ENCODE data around the gene ZFR2.
"Not testable (repeated sequence)": the region's sequence is repeated elsewhere in the genome, so short reads cannot be mapped to it uniquely, and the experiment has no call there.

The ZFR2 gene

DNA sequence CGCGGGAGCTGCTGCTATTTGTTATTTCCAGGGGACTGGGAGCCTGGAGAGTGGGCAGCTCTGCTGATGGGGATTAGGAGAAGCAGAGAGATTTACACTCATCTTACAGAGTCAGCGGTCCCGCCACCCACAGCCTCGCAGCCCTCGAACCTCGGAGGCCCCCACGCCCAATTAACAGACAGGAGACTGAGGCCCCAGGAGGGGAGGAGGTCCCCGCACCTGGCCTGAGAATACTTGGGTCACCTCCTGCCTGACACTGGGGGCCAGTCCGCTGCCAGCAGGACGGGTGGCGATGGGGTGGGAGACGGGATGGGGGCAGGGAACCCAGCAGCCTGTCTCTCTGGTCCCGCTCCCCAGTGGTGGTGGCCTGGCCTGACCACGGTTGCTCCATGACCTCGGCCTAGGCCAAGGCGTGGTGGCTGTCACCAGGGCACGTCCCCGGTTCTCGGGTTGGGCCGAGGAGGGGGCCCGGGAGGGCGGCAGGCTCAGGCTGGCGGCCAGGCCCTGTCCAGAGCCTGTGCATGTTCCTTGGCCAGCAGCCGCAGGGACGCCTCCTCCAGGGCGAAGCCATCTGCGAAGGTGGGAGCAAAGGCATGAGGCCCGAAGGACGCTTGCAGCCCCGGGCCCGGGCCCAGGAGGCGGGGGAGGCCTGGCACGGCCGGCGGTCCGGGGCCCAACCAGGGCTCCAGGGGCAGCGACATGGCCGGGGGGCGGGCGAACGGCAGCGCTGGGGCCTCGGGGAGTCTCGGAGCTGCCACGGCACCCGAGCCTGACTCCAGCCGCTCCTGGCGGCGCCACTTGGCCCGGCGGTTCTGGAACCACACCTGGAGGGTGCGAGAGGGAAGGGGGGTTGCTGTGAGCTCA, 98.5 kb downstream of the ZFR2 start:
- DNase-seq: no peak

DNA sequence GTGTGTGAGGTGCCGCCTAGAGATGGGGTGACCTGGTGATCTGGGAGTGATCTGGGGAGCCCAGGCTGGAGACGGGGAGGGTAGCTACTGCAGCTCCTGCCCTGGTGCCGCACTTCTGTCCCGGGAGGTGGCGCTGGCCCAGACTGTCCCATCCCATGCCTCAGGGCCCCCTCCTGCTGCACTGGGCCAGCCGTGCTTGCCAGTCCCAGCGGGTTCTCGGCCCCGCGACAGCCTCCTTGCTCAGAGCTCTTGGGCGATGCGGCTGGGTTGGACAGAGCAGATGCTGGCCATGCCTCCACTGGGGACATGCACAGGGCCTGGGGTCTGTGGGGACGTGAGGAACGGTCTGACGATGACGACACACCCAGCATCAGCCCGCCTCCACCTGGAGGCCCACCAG, 99.3 kb downstream of the ZFR2 start:
- no peak for DNase-seq

DNA sequence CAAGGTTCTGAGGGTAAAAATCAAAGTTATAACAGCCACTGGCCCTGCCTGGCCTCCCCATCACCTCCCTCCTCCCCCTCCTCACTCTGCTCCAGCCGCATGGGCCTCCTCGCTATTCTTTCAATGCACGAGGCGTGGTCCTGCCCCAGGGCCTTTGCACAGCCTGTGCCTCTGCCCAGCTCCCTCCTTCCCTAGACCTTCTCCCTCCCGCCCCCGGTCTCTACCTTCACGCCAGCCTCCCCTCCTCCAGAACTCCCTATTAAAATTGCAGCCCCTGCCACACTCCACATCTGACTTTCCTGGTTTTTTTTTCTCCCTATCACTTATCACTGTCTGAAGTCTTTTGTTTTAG, 100.1 kb downstream of the ZFR2 start:
- DNase-seq: no peak

DNA sequence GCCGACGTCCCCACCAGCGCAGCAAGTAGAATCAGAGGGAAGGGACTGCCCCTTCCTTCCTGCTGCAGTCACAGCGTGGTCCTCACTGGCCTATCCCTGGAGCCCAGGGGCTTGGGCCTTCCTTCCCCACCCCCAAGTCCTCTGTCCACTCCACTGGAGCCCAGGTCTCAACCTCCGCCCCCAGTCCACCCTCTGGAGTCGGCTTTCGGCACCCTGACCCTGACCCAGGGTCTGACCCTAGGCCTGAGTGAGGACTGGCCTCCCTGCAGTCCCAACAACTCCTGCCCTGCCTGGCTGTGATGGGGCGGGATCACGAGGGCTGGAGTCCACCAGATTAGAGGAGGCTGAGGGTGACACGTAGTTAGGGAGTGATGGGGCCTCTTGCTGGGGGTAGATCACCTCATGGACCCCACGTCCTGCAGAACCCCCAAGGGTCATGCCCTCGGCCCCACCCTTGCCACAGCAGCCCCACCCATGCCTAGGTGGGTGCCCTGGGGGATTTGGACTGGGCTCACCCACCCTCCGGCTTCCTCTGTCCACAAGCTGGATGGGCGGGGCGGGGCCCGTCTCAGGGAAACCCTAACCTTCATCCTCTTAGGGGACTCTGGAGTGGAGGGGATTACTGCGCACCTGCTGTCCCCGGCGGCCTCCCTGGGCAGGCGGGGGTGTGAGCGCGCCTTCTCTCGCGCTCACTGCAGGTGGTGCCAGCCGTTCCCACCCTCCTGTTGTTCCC, 100.7 kb downstream of the ZFR2 start:
- no peak for DNase-seq

DNA sequence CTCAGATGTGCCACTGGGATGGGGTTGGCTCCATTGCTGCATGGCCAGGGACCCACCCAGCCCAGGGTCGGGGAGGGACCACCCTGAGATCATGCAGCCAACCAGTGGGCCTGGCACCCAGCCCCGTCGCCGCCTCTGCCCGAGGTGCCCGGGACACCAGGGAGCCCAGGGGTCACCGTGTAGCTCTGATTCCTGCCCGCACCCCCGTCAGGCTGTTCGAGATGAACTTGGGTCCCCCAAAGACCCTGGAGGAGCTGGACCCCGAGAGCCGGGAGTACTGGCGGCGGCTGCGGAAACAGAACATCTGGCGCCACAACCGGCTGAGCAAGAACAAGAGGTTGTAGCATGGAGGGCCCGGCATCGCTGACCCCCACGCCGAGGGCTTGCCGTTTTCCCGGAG, 101.8 kb downstream of the ZFR2 start:
- no peak for DNase-seq

DNA sequence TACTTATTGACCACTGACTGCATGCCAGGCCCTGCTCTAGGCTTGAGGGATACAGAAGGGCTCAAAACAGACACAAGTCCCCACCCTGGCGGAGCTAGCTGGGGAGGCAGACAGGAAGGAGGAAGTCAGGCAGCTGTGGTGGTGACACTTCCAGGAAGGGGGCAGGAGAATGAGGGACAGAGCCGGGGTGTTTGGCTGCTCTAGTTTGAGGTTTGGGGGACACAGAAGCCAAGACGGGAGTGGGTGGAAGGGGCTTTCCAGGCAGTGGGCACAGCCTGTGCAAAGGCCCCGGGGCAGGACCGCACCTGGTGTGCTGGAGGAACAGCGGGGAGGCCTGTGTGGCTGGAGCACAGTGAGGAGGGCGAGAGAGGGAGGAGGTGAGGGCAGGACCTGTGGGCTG, 102.3 kb downstream of the ZFR2 start:
- DNase-seq: peak; percentile 10

DNA sequence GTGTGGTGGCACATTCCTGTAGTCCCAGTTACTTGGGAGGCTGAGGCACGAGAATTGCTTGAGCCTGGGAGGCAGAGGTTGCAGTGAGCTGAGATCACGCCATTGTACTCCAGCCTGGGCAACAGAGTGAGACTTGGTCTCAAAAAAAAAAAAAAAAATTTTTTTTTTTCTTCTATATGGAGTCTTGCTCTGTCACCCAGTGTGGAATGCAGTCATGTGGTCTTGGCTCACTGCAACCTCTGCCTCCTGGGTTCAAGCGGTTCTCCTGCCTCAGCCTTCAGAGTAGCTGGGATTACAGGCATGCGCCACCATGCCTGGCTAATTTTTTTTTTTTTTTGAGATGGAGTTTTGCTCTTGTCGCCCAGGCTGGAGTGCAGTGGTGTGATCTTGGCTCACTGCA, 103.1 kb downstream of the ZFR2 start:
- not testable (repeated sequence) for DNase-seq

DNA sequence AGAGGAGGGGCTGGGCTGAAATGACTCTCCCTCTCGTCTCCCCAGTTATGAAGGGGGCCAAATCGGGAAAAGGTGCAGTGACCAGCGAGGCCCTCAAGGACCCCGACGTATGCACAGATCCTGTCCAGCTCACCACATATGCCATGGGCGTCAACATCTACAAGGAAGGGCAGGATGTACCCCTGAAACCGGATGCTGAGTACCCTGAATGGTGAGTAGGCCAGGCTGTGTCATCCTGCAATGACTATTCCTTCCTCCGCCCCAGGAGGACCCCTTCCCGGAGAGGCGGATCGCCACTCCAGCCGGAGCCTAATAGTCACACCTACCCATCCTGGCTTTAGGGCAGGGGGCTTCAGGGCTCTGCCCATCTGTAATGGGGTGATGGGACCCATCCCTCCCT, 103.7 kb downstream of the ZFR2 start:
- no peak for DNase-seq

DNA sequence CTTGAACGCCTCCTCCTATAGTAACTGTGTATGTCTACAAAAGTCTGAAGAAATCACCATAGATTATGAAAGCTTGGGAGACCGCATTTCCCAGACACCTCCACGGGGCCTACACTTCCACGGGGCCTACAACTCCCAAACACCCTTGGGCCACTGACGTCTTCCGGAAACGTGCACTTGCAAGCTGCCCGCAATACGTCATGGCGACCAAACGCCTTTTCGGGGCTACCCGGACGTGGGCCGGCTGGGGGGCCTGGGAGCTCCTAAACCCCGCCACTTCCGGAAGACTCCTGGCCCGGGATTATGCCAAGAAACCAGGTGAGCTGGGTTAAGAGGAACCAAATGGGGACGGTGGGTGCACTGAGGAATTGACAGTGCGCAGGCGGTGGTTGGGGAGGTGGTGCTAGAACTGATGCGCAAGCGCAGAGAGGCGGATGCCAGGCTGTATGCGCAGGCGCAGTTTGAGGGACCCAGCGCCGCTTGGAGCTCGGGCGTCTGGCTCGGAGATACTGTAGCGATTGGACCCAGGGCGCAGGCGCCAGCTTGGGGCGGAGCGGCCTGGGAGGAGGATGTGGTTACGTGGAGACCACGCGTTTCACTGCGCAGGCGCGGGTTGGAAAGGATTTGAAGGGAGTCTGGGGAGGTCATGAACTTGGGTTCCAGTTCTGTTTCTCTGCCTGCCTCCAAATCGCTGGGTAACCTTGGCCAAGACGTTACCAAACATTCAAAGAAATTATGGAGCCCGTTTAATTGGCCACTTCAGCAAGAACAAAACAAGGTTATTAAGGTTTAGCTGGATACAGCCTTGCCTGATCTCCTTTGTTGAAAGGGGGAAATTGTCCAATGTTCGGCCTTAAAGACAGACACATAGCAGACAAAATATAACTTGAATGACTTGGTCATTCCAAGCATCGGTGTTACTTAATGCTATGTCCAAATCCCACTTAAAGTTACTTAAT, 106.1 kb downstream of the ZFR2 start, which contains the start of gene MRPL54:
Gene MRPL54, plus strand, starts transcription at position 182 of the 959 bp plus-strand sequence. Its CDS starts 19 bp downstream, at position 201.
- DNase-seq: peak; percentile 100

DNA sequence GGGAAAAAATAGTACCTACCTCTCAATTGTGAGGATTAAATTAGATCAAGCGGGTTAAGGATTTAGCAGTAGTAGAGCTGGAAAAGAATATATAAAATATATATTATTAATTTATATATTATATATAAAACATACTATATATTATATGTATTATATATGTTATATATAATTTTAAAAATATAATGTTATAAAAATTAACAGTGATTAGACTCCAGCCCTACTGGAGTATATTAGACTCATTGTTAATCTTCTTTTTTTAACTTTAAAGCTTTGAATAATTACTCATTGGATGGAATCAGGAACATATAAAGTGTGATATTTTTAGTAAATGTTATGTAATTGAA, 106.7 kb downstream of the ZFR2 start:
- DNase-seq: no peak

DNA sequence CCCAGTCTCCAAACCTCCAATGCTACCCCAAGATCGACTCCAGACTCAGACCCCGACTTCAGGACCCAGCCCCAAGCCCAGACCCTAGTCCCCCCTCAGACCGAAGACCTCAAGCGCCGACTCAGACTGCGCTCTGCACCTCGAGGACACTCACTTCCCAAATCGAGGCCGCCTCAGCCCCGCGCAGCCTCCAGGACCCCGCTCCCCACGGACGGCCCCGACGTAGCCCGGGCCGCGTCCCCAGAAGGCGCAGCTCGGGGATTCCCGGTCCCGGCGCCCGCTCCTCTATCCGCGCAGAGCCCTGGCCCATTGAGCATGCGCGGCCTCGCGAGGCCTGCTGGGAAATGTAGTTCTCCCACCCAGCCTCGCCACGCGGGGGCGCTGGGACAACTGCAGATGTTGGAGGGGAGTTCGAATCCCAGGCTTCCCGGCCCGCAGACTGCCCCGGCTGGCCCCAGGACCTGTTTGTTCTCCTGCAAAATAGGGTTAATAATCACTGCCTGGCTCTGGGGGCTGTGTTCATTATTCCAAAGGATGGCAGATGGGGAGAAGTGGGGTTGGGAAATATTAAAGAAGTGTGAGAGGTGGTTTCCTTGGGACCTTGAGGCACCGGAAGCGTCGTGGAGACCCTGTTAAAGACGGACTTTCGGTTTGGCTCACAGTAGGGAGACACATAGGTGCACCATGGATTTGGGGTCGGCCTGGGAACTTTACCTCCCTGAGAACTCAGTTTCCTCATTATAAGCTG, 107.3 kb downstream of the ZFR2 start, which contains the start of gene APBA3:
Gene APBA3, minus strand, starts transcription at position 311 of the 748 bp plus-strand sequence. CDS start 1,428 bp downstream, outside the sequence.
- peak; percentile 91 for DNase-seq

DNA sequence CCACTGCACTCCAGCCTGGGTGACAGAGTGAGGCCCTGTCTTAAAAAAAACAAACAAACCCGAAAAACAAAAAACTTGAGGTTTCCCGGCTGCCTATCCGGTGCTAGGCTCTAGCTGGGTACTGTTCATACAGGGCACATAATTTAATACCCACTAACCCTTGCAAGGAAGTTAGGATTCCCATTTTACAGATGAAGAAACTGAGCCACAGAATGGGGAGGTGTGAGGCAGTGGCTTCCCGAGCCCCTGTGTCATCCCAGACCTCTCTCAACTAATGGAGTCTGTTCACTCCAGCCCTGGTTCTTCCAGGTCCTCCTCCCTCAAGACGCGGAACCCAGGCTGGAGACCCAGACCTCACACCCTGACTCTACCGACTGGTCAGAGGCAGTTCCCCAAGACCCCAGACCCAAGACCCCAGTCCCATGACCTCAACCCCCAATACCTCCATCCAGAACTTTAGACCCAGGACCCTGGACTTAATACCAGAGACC, 107.9 kb downstream of the ZFR2 start:
- DNase-seq: no peak

DNA sequence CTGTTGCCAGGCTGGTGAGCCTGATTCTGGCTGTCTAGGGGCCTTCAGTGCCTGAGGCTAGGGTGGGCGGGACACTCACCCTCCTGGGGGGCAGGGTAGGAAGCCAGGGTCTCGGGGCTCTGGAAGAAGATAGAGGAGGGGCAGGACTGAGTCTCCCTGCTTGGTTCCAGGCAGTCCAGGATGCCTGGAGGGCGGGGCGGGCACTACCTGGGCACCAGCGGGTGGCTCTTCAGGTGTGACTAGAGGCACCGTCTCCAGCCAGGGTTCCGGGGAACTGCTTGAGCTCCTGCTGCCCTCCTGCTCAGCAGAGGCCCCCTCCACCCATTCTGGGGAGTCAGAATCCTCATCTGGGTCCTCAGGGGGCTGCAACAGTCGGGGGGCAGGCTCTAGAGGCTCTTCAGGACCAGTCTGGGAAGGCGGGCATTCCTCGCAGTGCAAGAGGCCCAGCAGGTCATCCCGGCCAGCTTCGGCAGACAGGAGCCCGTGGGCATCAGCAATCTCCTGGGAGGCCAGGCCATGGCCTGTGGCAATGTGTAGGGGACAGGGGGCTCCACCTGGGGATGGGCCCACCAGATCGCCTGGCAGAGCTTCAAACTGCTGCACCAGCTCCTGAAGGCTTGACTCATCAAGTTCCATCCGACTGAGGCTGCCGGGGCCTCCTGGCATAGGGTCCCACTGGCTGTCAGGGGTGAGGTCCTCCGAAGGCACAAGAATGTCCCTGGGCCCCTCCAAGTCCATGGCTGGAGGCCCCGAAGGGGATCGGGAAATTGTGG, 109.2 kb downstream of the ZFR2 start:
- no peak for DNase-seq

DNA sequence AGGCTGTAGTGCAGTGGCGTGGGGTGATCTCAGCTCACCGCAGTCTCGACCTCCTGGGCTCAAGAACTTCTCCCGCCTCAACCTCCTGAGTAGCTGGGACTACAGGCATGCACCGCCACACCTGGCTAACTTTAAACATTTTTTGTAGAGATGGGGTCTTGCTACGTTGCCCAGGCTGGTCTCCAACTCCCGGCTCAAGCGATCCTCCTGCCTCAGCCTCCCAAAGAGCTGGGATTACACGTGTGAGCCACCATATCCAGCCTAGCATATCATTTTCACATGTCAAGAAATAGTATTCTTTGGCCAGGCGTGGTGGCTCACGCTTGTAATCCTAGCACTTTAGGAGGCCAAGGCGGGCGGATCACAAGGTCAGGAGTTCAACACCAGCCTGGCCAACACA, 110.5 kb downstream of the ZFR2 start:
- not testable (repeated sequence) for DNase-seq

DNA sequence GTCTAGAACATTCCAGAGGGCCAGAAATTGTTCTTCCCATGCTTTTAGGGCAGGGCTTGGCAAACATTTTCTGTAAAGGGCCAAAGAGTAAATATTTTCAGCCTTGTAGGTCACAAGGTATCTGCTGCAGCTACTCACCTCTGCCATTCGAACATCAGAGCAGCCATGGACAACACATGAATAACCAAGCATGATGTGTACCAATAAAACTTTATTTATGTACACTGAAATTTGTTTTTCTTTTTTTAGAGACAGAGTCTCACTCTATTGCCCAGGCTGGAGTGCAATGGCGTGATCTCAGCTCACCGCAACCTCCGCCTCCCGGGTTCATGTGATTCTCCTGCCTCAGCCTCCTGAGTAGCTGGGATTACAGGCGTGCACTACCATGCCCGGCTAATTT, 111.1 kb downstream of the ZFR2 start:
- DNase-seq: not testable (repeated sequence)
